PFSK-1 (cell line): Measurements from ENCODE around the gene RNF208.

Source experiments
- FOXP2 ChIP-seq: optimal IDR thresholded peaks from 2 replicates; pipeline ENCODE3; 2011; ENCODE audit warnings: borderline replicate concordance, control low read depth, inconsistent platforms; ENCODE audit not compliant: insufficient read depth; ENCODE audit errors: extremely low read length, extremely low read depth
- POLR2AphosphoS5 ChIP-seq: IDR thresholded peaks from 2 replicates; pipeline ENCODE4 v1.6.1; 2012; ENCODE audit warnings: low read depth, mild to moderate bottlenecking, control low read depth, low read length, moderate library complexity
- REST ChIP-seq, 2 experiments: IDR thresholded peaks; 2 replicates each; pipeline versions ENCODE4 v1.6.1 to v1.8.0; 2011 to 2012; ENCODE audit warnings: low read depth in 2 of 2, low read length in 2 of 2, control low read depth in 1 of 2, inconsistent platforms in 1 of 2, mild to moderate bottlenecking in 1 of 2, moderate library complexity in 1 of 2; ENCODE audit not compliant: insufficient read depth in 1 of 2
- SIN3A ChIP-seq: IDR thresholded peaks from 2 replicates; pipeline ENCODE4 v1.6.1; 2012; ENCODE audit warnings: mild to moderate bottlenecking, low read length, moderate library complexity, borderline replicate concordance; ENCODE audit not compliant: insufficient read depth
- TAF1 ChIP-seq: IDR thresholded peaks from 2 replicates; pipeline ENCODE4 v1.6.1; 2012; ENCODE audit warnings: low read length, control low read depth, borderline replicate concordance; ENCODE audit not compliant: insufficient read depth

RNF208 gene

DNA sequence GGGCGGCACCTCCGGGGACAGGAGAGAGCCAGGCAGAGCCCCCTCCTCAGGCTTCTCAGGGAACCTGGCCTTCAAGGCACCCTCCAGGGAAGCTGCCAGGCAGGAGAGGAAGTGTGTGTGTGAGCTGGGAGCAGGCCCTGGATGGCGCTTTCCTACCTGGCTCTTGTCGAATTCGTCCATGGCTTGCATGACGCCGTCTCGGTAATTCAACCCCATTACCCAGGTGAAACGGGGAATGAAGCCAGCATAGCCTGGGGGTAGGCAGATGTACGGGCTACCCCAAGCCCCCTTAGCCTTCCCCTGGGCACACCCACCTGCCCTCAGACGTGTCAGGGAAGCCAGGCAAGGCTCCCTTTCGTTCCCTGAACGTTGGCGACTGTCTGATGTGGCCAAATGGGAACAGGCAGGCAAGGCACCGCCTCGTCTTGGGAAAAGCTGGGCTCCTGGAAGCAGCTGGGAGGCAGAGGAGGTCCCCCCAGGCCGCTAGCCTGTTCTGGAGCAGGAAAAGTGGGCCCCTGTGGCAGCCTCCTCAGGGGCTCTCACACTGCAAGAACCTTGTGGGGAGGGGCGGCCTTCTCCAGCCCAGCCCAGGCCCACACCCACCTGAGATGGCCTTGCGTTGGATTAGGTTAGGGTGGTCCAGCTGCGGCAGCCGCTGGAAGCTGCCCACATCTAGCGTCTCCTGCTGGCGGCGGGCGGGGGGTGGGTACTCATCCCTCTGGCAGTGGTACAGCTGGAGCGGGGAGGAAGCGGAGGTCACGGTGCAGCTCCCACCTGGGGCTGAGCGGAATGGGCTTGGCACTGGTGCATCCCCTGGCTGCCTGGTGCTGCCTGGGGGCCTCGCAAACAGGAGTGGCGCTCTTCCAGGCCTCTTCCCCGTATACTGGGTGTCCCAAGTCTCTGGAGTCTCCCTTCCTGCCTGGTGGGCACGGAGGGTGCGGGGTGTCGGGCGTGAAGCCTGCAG is 22.7 kb upstream of the RNF208 start:
- TF ChIP-seq FOXP2 (no peak), REST (IDR thresholded peaks at IDR 0.05; ENCODE audit: insufficient read depth in 1 of 2, low read depth in 2 of 2, low read length in 2 of 2) (no peak), TAF1 (no peak), SIN3A (no peak), POLR2AphosphoS5 (no peak)

- TF ChIP-seq TAF1, result no peak; the same call in 1 of the 2 replicates
- 0 out of 2 replicates have a peak, but pooled peaks have one; percentile 59 for TF ChIP-seq SIN3A
- TF ChIP-seq REST (IDR thresholded peaks at IDR 0.05; ENCODE audit: insufficient read depth in 1 of 2, low read depth in 2 of 2, low read length in 2 of 2), result no peak
- no peak for TF ChIP-seq FOXP2
- TF ChIP-seq POLR2AphosphoS5, result peak; percentile 61; the same call in 1 of the 2 replicates
Measured at GRCh38 chr9:137243626-137244485, 21.8 kb upstream of the RNF208 start.

- TF ChIP-seq FOXP2 (no peak), SIN3A (no peak), REST (IDR thresholded peaks at IDR 0.05; ENCODE audit: insufficient read depth in 1 of 2, low read depth in 2 of 2, low read length in 2 of 2) (no peak), POLR2AphosphoS5 (peak; percentile 41; the same call in 1 of the 2 replicates), TAF1 (no peak)
Measured at GRCh38 chr9:137242269-137243203, 20.5 kb upstream of the RNF208 start.

- TF ChIP-seq POLR2AphosphoS5, result no peak
- no peak for TF ChIP-seq FOXP2
- TF ChIP-seq SIN3A, result no peak
- no peak for TF ChIP-seq REST (IDR thresholded peaks at IDR 0.05; ENCODE audit: insufficient read depth in 1 of 2, low read depth in 2 of 2, low read length in 2 of 2)
- TF ChIP-seq TAF1, result no peak
Measured at GRCh38 chr9:137241490-137242268, 19.6 kb upstream of the RNF208 start.
